A549 (cell line): ENCODE results near the gene OSBPL9. TPM values are rescaled to one million over a fixed set of nuclear protein-coding genes. Genes with fewer than 3 reads are reported as not detected.
A peak's percentile ranks its signal among the peaks of the same experiment; 100 is the strongest.

Experiments used
- ATAC-seq, 2 experiments: fragments of 200-7000 bp in 1 of 2; fragments of >200 bp in 1 of 2; cut with Nextera tagmentation in 1 of 2; cut with Tn5 transposase in 1 of 2; 3 replicates each; pipeline versions ENCODE4 v1.8.0 to v1.9.1; 2018 to 2020; ENCODE audit warnings: mild to moderate bottlenecking in 1 of 2, moderate library complexity in 1 of 2
- CTCF ChIA-PET: fragments of 300-600 bp; sonication (Branson Sonifier 250); formaldehyde crosslinking; extraction: SDS; loops from one replicate; lab custom pipeline; 2021; ENCODE audit warnings: antibody characterized with exemption, inconsistent platforms; lab: Yijun Ruan, JAX
- POLR2A ChIA-PET: fragments of 350-600 bp; formaldehyde crosslinking; extraction: SDS; loops from one replicate; lab custom pipeline; 2021; ENCODE audit warnings: antibody characterized with exemption, inconsistent platforms; lab: Yijun Ruan, JAX
- DNase-seq, 2 experiments: peaks; one replicate each; pipeline versions ENCODE4 v3.0.0 to v3.0.0-alpha.2; 2011 to 2016; ENCODE audit warnings: low read depth in 1 of 2, low spot score in 1 of 2
- FAIRE-seq: peaks from 2 replicates; lab custom pipeline; 2011; peaks lifted over from hg19 to GRCh38; lab: Jason Lieb, UNC
- H3K27ac ChIP-seq, 2 experiments: fragments of >200 bp; sonication (Bioruptor Twin); formaldehyde crosslinking; 3 replicates each; pipeline ENCODE4 v1.5.1; 2016 to 2017
- H3K4me1 ChIP-seq: fragments of >200 bp; sonication (Bioruptor Twin); formaldehyde crosslinking; 3 replicates; pipeline ENCODE4 v1.6.1; 2016
- H3K4me2 ChIP-seq: fragments of >200 bp; sonication (Bioruptor Twin); formaldehyde crosslinking; 3 replicates; pipeline ENCODE4 v1.6.1; 2016
- H3K4me3 ChIP-seq: fragments of >200 bp; sonication (Bioruptor Twin); formaldehyde crosslinking; 3 replicates; pipeline ENCODE4 v1.5.1; 2016
- H3K9me3 ChIP-seq: fragments of >200 bp; sonication (Bioruptor Twin); formaldehyde crosslinking; 3 replicates; pipeline ENCODE4 v1.6.1; 2016
- CBX2 ChIP-seq: fragments of 200-600 bp; sonication (generic); IDR thresholded peaks from 2 replicates; pipeline ENCODE4 v1.6.1; 2016; ENCODE audit warnings: low read depth, mild to moderate bottlenecking, borderline replicate concordance
- CBX8 ChIP-seq: fragments of 200-600 bp; sonication (generic); IDR thresholded peaks from 2 replicates; pipeline ENCODE4 v1.6.1; 2016
- CHD2 ChIP-seq: fragments of 150-350 bp; IDR thresholded peaks from 2 replicates; pipeline ENCODE4 v1.6.1; 2014; ENCODE audit warnings: low read length; ENCODE audit not compliant: partially characterized antibody
- CTCF ChIP-seq: fragments of >200 bp; sonication (Bioruptor Twin); formaldehyde crosslinking; IDR thresholded peaks from 3 replicates; pipeline ENCODE4 v1.5.1; 2016
- E2F6 ChIP-seq: IDR thresholded peaks from 2 replicates; pipeline ENCODE4 v1.6.1; 2012; ENCODE audit warnings: low read depth, borderline replicate concordance
- FOSL2 ChIP-seq, 2 experiments: fragments of 450-650 bp in 1 of 2; fragments of >200 bp in 1 of 2; sonication (Bioruptor Twin) in 1 of 2; formaldehyde crosslinking; IDR thresholded peaks; 2 replicates each; pipeline versions ENCODE4 v1.5.0 to v1.6.1; 2016 to 2020; ENCODE audit warnings: mild to moderate bottlenecking in 1 of 2, moderate library complexity in 1 of 2
- FOXS1 ChIP-seq: fragments of 250-450 bp; sonication (Bioruptor Pico); IDR thresholded peaks from 2 replicates; pipeline ENCODE4 v1.5.0; 2020; ENCODE audit warnings: mild to moderate bottlenecking, moderate library complexity
- GATA3 ChIP-seq: IDR thresholded peaks from 2 replicates; pipeline ENCODE4 v1.6.1; 2012; ENCODE audit warnings: borderline replicate concordance
- JUNB ChIP-seq: fragments of >200 bp; sonication (Bioruptor Twin); formaldehyde crosslinking; IDR thresholded peaks from 2 replicates; pipeline ENCODE4 v1.6.1; 2016
- KDM1A ChIP-seq: fragments of 200-600 bp; sonication (generic); IDR thresholded peaks from 2 replicates; pipeline ENCODE4 v1.6.1; 2016; ENCODE audit warnings: low read depth, mild to moderate bottlenecking
- MAX ChIP-seq: IDR thresholded peaks from 2 replicates; pipeline ENCODE4 v1.6.1; 2012
- MYC ChIP-seq: IDR thresholded peaks from 2 replicates; pipeline ENCODE4 v1.6.1; 2012; ENCODE audit warnings: mild to moderate bottlenecking, inconsistent platforms, low read length, improper control_type of control experiment, borderline replicate concordance
- PBX3 ChIP-seq: IDR thresholded peaks from 2 replicates; pipeline ENCODE4 v1.6.1; 2012
- POLR2AphosphoS2 ChIP-seq: conservative IDR thresholded peaks from 2 replicates; pipeline ENCODE4 v1.6.1; 2012; ENCODE audit warnings: low read length, improper control_type of control experiment, inconsistent platforms
- RAD21 ChIP-seq, 2 experiments: fragments of >200 bp in 1 of 2; sonication (Bioruptor Twin) in 1 of 2; formaldehyde crosslinking in 1 of 2; IDR thresholded peaks in 1 of 2; conservative IDR thresholded peaks in 1 of 2; 2 replicates in 1 of 2; 3 replicates in 1 of 2; pipeline ENCODE4 v1.6.1; 2012 to 2018; ENCODE audit warnings: inconsistent platforms in 1 of 2
- RARB ChIP-seq: fragments of 250-450 bp; sonication (Bioruptor Pico); IDR thresholded peaks from 2 replicates; pipeline ENCODE4 v1.8.0; 2021; ENCODE audit warnings: mild to moderate bottlenecking, moderate library complexity
- RCOR1 ChIP-seq: fragments of 150-350 bp; IDR thresholded peaks from 2 replicates; pipeline ENCODE4 v1.6.1; 2014; ENCODE audit warnings: antibody characterized with exemption, low read length, low read depth
- SMC3 ChIP-seq: fragments of >200 bp; sonication (Bioruptor Twin); formaldehyde crosslinking; IDR thresholded peaks from 3 replicates; pipeline ENCODE4 v1.6.1; 2018; ENCODE audit warnings: inconsistent platforms
- SREBF2 ChIP-seq: fragments of 450-650 bp; IDR thresholded peaks from 2 replicates; pipeline ENCODE4 v1.6.1; 2014; ENCODE audit warnings: mild to moderate bottlenecking, moderate library complexity
- TFCP2L1 ChIP-seq: fragments of 250-450 bp; sonication (Bioruptor Pico); IDR thresholded peaks from 2 replicates; pipeline ENCODE4 v1.5.0; 2021; ENCODE audit warnings: mild to moderate bottlenecking
- USF2 ChIP-seq: fragments of 450-650 bp; IDR thresholded peaks from 2 replicates; pipeline ENCODE4 v1.6.1; 2014; ENCODE audit warnings: antibody characterized with exemption
- whole genome bisulfite sequencing: methylation state at CpG from one replicate; pipeline ENCODE4 v1.1.6; 2017; ENCODE audit errors: missing lambda C conversion rate; 5-methylcytosine and 5-hydroxymethylcytosine counted together
- polyA plus RNA-seq, 4 experiments: library from polyadenylated mRNA; depleted of rRNA in 3 of 4; stranded (reverse); fragments of >200 nt; fragmentation: RNase III in 1 of 4; extraction: RNeasy Plus Mini Kit Qiagen cat#74134 plus additional on column Dnase treatment in 1 of 4; gene quantifications; 2 replicates in 3 of 4; 3 replicates in 1 of 4; pipeline ENCODE4 v1.2.3, GENCODE V29; 2011 to 2017

Gene OSBPL9
- polyA plus RNA-seq, 2 of the 4 experiments (the other 2 are of a cell fraction) = 52.6 to 93.7 TPM

- 85% methylated on average over 4 of the region's 4 CpGs for WGBS
- ATAC-seq (no peak), DNase-seq (no peak), FAIRE-seq (no peak)
- Histone ChIP-seq H3K27ac (no peak overlapping the region), H3K4me1 (no peaks in the 10 kb centered on the region), H3K9me3 (no peaks in the 10 kb centered on the region), H3K4me2 (no peak overlapping the region), H3K4me3 (no peak overlapping the region)
- POLR2A ChIA-PET = no interaction called here
- TF ChIP-seq GATA3 = no peak
- no peak for TF ChIP-seq USF2
- TF ChIP-seq SREBF2 = no peak
- no peak for TF ChIP-seq MYC
- no peak for TF ChIP-seq MAX
- no peak for TF ChIP-seq POLR2AphosphoS2
- no peak for TF ChIP-seq FOXS1
- no peak for TF ChIP-seq E2F6
- CTCF ChIA-PET = no interaction called here
Measured at GRCh38 chr1:51758310-51758709, 141.4 kb downstream of the OSBPL9 start.

GRCh38 chr1:51760872-51761271 is 144.0 kb downstream of the OSBPL9 start:
- Histone ChIP-seq H3K27ac (no peak overlapping the region), H3K4me3 (no peak overlapping the region), H3K9me3 (no peaks in the 10 kb centered on the region), H3K4me2 (no peak overlapping the region), H3K4me1 (no peaks in the 10 kb centered on the region)
- ATAC-seq = no peak
- 86% methylated on average over 3 of the region's 3 CpGs for WGBS
- POLR2A ChIA-PET = no interaction called here
- CTCF ChIA-PET = interaction anchor here (1.0 kb wide), 1 partner anchor 8 kb away, joined by 4 read pairs; no protein-coding TSS in a partner anchor
- DNase-seq = no peak
- FAIRE-seq = no peak
- TF ChIP-seq TFCP2L1 (CRISPR knock-in tag) (no peak), RCOR1 (no peak)

- Histone ChIP-seq H3K4me1 (no peaks in the 10 kb centered on the region), H3K4me2 (no peak overlapping the region), H3K4me3 (no peak overlapping the region), H3K27ac (no peak overlapping the region), H3K9me3 (no peaks in the 10 kb centered on the region)
- no peak for FAIRE-seq
- ATAC-seq = no peak
- DNase-seq = no peak
- ChIA-PET CTCF (interaction anchor here (1.3 kb wide), 1 partner anchor 105 kb away, joined by 3 read pairs; no protein-coding TSS in a partner anchor), POLR2A (no interaction called here)
- WGBS = 90% methylated on average over 1 of the region's 1 CpG
- TF ChIP-seq JUNB (no peak), KDM1A (no peak), CBX8 (no peak)
Measured at GRCh38 chr1:51761351-51761750, 144.5 kb downstream of the OSBPL9 start.

- no peak overlapping the region for H3K27ac ChIP-seq
- ATAC-seq = peak; percentile 54 to 82; a peak in 4 of 6 replicates
- DNase-seq = peak; percentile 32 to 65
- FAIRE-seq = no peak
- peak; percentile 69 for TF ChIP-seq CTCF
- no peak for TF ChIP-seq FOSL2 (IDR thresholded peaks at IDR 0.05)
- TF ChIP-seq FOSL2 (CRISPR knock-in tag; IDR thresholded peaks at IDR 0.05) = no peak
- no peak for TF ChIP-seq SREBF2
- TF ChIP-seq CBX2 = no peak
- TF ChIP-seq SMC3 = peak; percentile 77
- TF ChIP-seq CHD2 = no peak
- no peak for TF ChIP-seq PBX3
- TF ChIP-seq RAD21 (conservative IDR thresholded peaks at IDR 0.05 in 1 of 2, IDR thresholded peaks at IDR 0.05 in 1 of 2) = peak; percentile 66 to 70
- TF ChIP-seq GATA3 = no peak
- no peak for TF ChIP-seq RARB (CRISPR knock-in tag)
- CTCF ChIA-PET = interaction anchor here (0.7 to 2.2 kb wide), 30 partner anchors 8 to 400 kb away, joined by 3 to 13 read pairs (median 4); partner anchors contain the start of gene OSBPL9
- H3K4me3 ChIP-seq = no peak overlapping the region
- 71% methylated on average over 6 of the region's 6 CpGs for WGBS
- H3K9me3 ChIP-seq = no peaks in the 10 kb centered on the region
- no peaks in the 10 kb centered on the region for H3K4me1 ChIP-seq
- no peak overlapping the region for H3K4me2 ChIP-seq
- POLR2A ChIA-PET = interaction anchor here (1.4 kb wide), 1 partner anchor 40 kb away, joined by 4 read pairs; no protein-coding TSS in a partner anchor
Measured at GRCh38 chr1:51768971-51769588, 152.2 kb downstream of the OSBPL9 start.
